Measurements from ENCODE around the gene MED9. TPM values are rescaled to one million over a fixed set of nuclear protein-coding genes. Genes with fewer than 3 reads are reported as not detected.

MED9 gene, protein sequence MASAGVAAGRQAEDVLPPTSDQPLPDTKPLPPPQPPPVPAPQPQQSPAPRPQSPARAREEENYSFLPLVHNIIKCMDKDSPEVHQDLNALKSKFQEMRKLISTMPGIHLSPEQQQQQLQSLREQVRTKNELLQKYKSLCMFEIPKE
- total RNA-seq, result 17.3 TPM

DNA sequence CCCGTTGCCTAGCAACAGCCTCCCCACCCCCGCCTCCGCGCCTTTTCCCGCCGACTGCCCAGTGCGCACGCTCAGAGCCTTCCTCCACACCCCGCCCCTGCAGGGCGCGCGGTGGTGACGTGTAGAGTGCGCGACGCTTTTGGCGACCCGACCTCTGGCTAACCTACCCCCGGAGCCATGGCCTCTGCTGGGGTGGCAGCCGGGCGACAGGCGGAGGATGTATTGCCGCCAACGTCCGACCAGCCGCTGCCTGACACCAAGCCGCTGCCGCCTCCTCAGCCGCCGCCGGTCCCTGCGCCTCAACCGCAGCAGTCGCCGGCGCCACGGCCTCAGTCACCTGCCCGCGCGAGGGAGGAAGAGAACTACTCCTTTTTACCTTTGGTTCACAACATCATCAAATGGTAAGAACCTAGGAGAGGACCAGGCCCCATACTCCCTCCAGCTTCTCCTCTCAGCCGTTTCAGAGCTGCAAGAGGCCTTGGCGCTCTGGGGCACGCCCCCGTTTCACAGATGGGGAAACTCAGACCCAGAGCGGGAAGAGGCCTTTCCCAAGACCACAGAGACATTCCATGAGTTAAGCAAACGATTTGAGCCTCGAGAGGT is at the start of gene MED9:
Gene MED9, plus strand, starts transcription at position 136 of the 603 bp plus-strand sequence. Its CDS starts 42 bp downstream, at position 178.

DNA sequence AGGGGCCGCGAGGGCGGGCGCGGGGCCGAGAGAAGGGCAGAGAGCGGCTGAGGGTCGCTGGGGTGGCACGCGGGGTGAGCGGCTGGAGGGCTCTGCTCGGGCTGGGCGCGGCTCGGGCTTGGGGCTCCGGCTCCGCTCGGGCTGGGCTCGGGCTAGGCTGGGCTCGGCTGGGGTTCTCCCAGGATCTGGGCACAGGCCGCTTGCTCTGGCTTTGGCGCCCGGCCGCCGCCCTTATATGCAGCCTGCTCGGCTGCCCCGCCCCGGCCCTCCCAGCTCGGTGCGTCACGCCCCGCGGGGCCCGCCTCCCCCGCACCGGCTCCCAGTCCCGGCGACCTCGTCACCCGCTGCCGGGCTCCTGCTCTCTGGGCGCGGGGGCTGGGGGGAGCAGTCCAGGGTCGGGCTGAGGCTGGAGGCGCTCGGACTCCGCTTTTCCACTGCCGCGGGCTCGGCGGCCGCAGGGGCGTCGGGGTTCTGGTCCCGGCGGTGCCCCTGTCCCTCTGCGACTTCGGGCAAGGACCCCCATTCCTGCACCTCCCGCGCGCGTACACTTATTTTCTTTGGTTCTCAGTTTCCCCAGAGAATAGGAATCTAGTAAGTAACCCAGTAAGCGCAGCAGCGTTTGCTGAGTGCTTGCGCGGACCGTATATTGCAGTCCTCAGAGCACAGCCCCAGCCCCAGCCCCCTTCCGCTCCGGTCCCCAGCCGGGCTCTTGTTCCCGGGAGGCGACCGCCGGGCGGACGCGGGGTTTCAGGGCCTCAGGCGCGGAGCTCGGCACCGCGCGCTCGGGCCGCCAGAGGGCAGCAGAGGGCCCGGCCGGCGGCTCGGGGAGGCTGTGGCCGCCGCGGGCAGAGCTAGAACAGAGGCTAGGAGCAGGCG is 19.6 kb downstream of the MED9 start, which contains the start of gene RASD1:
Gene RASD1, minus strand, starts transcription at position 207 of the 876 bp plus-strand sequence. CDS start 214 bp downstream, outside the sequence.

Small RNAs within 50 kb of the gene (small RNA-seq; reads per million reads assigned to genes)
- gene RF00019, result not detected

Other genes starting within 250 kb of the MED9 start
- 40.1 TPM for gene FLCN, start 239.8 kb upstream of the MED9 start, total RNA-seq
- 105 TPM for gene COPS3, start 195.8 kb upstream of the MED9 start, total RNA-seq
- 4.6 TPM for gene NT5M, start 173.6 kb upstream of the MED9 start, total RNA-seq
- 18.2 TPM for gene RASD1, start 19.4 kb downstream of the MED9 start, total RNA-seq
- gene PEMT, start 114.7 kb downstream of the MED9 start, total RNA-seq, result 28.4 TPM
- gene RAI1, start 204.5 kb downstream of the MED9 start, total RNA-seq, result 16.4 TPM

All from diencephalon (tissue), 1 donor.